ENCODE results near the gene GPR89B.
"Not testable (repeated sequence)": the region's sequence is repeated elsewhere in the genome, so short reads cannot be mapped to it uniquely, and the experiment has no call there.

GPR89B gene

GRCh38 chr1:147931137-147931536, 2.9 kb downstream of the GPR89B start:
- DNase-seq (ENCODE audit: extremely low spot score, insufficient read length, low read depth); FAIRE-seq: not testable (repeated sequence)

- not testable (repeated sequence) for FAIRE-seq
Measured at GRCh38 chr1:147935296-147935695, 7.1 kb downstream of the GPR89B start.

DNA sequence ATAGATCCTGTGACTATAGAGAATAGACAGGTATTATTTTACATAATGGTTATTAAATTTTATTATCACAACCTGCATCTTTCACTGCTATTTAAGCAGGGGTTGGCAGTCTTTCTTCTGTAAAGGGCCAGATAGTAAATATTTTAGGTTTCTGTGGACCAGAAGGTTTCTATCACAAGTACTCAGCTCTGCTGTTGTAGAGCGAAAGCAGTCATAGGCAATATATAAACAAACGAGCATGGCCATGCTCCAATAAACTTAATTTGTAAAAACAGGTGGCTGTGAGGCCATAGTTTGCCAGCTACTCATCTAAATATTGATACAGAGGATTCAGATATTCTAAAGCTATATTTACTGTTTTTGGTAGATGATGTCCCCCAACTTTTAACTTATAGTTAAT, 12.2 kb downstream of the GPR89B start:
- DNase-seq (ENCODE audit: extremely low spot score, insufficient read length, low read depth); FAIRE-seq: not testable (repeated sequence)

More at GRCh38 chr1:147935296-147935695, 7.1 kb downstream of the GPR89B start:
- not testable (repeated sequence) for DNase-seq (ENCODE audit: extremely low spot score, insufficient read length, low read depth)

- DNase-seq (ENCODE audit: extremely low spot score, insufficient read length, low read depth); FAIRE-seq: not testable (repeated sequence)
Measured at GRCh38 chr1:147942563-147942962, 14.3 kb downstream of the GPR89B start.

GRCh38 chr1:147949517-147949916, 21.3 kb downstream of the GPR89B start:
- FAIRE-seq; DNase-seq (ENCODE audit: extremely low spot score, insufficient read length, low read depth): not testable (repeated sequence)

- not testable (repeated sequence) for FAIRE-seq; DNase-seq (ENCODE audit: extremely low spot score, insufficient read length, low read depth)
Measured at GRCh38 chr1:147958906-147959305, 30.7 kb downstream of the GPR89B start.

GRCh38 chr1:147959680-147960079, 31.5 kb downstream of the GPR89B start:
- not testable (repeated sequence) for FAIRE-seq; DNase-seq (ENCODE audit: extremely low spot score, insufficient read length, low read depth)

GRCh38 chr1:147964575-147964974, 36.4 kb downstream of the GPR89B start:
- DNase-seq (ENCODE audit: extremely low spot score, insufficient read length, low read depth); FAIRE-seq: not testable (repeated sequence)

- FAIRE-seq; DNase-seq (ENCODE audit: extremely low spot score, insufficient read length, low read depth): not testable (repeated sequence)
Measured at GRCh38 chr1:147966657-147967056, 38.4 kb downstream of the GPR89B start.

DNA sequence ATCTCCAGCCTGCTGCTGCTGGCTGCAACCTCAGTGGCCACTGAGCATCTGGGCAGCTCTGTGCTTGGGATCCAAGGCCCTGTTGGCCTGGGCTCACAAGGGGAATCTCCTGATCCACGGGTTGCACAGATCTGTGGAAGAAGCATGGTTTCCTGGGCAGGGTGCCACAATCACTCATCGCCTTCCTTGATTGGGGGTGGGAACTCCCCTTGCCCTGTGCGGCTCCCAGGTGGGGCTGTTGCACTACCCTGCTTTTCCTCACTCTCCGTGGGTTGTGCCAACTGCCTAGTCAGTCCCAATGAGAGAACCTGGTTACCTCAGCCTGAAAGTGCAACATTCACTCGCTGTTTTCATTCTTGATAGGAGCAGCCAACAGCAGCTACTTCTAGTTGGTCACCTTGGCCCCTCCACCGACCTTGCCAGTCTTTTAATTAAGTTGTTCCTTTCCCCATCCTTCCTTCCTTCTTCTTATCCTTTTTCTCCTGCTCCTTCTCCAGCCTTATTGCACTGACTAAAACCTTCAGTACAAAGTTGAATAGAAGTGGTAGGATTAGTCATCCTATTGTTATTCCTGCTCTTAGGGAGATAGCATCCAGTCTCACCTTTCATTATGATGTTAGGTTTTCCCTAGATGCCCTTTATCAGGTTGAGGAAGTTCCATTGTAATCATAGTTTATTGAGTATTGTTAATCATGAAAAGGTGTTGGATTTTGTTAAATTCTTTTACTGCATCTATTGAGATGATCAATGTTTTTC, 50.9 kb downstream of the GPR89B start:
- FAIRE-seq; DNase-seq (ENCODE audit: extremely low spot score, insufficient read length, low read depth): not testable (repeated sequence)

DNA sequence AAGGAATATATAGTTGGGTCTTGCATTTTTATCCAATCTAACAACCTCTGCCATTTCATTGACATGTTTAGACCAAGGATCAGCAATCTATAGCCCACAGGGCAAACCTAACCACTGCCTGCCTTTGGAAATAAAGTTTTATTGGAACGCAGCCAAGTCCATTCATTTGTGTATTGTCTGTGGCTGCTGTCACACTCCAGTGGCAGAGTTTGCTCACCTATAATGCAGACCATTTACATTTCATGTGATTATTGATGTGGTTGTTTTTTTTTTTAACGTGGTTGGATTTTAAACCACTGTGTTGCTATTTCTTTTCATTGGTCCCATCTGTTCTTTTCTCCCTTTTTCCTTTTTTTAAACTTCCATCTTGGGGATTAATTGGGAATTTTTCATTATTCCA, 57.2 kb downstream of the GPR89B start:
- not testable (repeated sequence) for FAIRE-seq; DNase-seq (ENCODE audit: extremely low spot score, insufficient read length, low read depth)

DNA sequence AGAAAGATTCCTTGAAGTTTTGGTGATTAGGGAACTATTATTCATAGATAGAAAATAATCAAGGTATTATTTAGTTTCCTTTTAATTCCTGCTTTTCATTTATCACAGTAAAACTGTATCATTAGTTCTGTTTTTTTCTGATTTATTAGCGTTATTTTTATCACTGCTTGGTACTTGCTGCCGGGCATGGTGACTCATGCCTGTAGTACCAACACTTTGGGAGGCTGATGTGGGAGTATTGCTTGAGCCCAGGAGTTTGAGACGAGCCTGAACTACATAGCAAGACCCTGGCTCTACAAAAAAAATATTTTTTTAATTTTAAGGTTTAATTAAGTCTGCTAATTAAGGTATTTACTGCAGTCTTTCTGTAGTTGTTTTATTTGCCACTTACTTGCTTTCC, 59.7 kb downstream of the GPR89B start:
- DNase-seq (ENCODE audit: extremely low spot score, insufficient read length, low read depth); FAIRE-seq: not testable (repeated sequence)

- DNase-seq (ENCODE audit: extremely low spot score, insufficient read length, low read depth); FAIRE-seq: not testable (repeated sequence)
Measured at GRCh38 chr1:147992916-147993315, 64.7 kb downstream of the GPR89B start.

- FAIRE-seq; DNase-seq (ENCODE audit: extremely low spot score, insufficient read length, low read depth): not testable (repeated sequence)
Measured at GRCh38 chr1:147993400-147993799, 65.2 kb downstream of the GPR89B start.

GRCh38 chr1:147993825-147994615, 65.8 kb downstream of the GPR89B start:
- FAIRE-seq: not testable (repeated sequence)

GRCh38 chr1:147996088-147996487, 67.9 kb downstream of the GPR89B start:
- FAIRE-seq; DNase-seq (ENCODE audit: extremely low spot score, insufficient read length, low read depth): not testable (repeated sequence)

More at GRCh38 chr1:147993825-147994615, 65.8 kb downstream of the GPR89B start:
- DNase-seq (ENCODE audit: extremely low spot score, insufficient read length, low read depth): not testable (repeated sequence)

GRCh38 chr1:148007724-148008123, 79.5 kb downstream of the GPR89B start:
- FAIRE-seq; DNase-seq (ENCODE audit: extremely low spot score, insufficient read length, low read depth): not testable (repeated sequence)

DNA sequence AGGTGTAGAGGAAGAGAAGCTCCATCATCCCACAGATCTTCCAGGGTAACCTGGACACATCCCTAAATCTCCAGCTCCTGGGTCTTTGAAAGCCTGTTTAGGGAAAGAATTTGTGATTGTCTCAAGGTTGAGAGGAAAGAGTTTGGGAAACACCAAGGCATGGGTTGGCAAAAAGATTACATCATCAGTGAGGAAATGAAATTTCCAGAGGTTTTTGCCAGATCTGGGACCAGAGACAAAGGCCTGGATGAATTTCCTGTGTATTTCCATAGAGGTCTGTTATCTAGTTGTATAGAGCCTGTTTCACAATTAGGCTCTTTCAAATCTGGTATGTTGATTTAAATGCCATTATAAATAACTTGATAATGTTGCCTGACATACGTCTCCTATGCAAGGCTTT, 82.3 kb downstream of the GPR89B start:
- DNase-seq (ENCODE audit: extremely low spot score, insufficient read length, low read depth) (no peak), FAIRE-seq (no peak)

- not testable (repeated sequence) for DNase-seq (ENCODE audit: extremely low spot score, insufficient read length, low read depth)
Measured at GRCh38 chr1:148013177-148014144, 85.2 kb downstream of the GPR89B start.

More at GRCh38 chr1:148013177-148014144, 85.2 kb downstream of the GPR89B start:
- not testable (repeated sequence) for FAIRE-seq

All from GM18507 (cell line).